DOHH2 (cell line): ENCODE data around the gene PTPRN2.

Experiments
- CTCF ChIP-seq: fragments of 200-600 bp; sonication (generic); IDR thresholded peaks from one replicate; pipeline ENCODE4 v1.5.1; 2014; ENCODE audit warnings: antibody characterized with exemption, mild to moderate bottlenecking, low read depth, low read length; ENCODE audit not compliant: poor library complexity, severe bottlenecking
- EZH2phosphoT487 ChIP-seq: fragments of 200-600 bp; sonication (generic); IDR thresholded peaks from 2 replicates; pipeline ENCODE4 v1.6.1; 2017; ENCODE audit warnings: borderline replicate concordance, mild to moderate bottlenecking, antibody characterized with exemption, low read length, moderate library complexity, mixed read lengths

- no peak for TF ChIP-seq CTCF
- no peak for TF ChIP-seq EZH2phosphoT487
Measured at GRCh38 chr7:158246272-158246959, 341.2 kb downstream of the PTPRN2 start.
